Memory B cell (primary cell): ENCODE measurements around the gene MACROD1.

Source experiments
- ATAC-seq: fragments of 150-1000 bp; cut with Tn5 transposase; 2 replicates; pipeline ENCODE4 v1.10.0; 2021; ENCODE audit warnings: low read depth, mild to moderate bottlenecking, moderate library complexity
- DNase-seq, 2 donors: peaks; one replicate each; pipeline ENCODE4 v3.0.0; 2022; ENCODE audit warnings: low spot score in 2 of 2
- H3K27ac Mint-ChIP-seq: one replicate; pipeline ENCODE4 v1.8.0; 2022; ENCODE audit warnings: mild to moderate bottlenecking, moderate library complexity, mixed read lengths
- H3K27me3 Mint-ChIP-seq: one replicate; pipeline ENCODE4 v1.8.0; 2022; ENCODE audit warnings: mixed read lengths
- H3K36me3 Mint-ChIP-seq: one replicate; pipeline ENCODE4 v1.8.0; 2022; ENCODE audit warnings: mild to moderate bottlenecking, mixed read lengths
- H3K4me1 Mint-ChIP-seq: one replicate; pipeline ENCODE4 v1.8.0; 2022; ENCODE audit warnings: mixed read lengths
- H3K4me3 Mint-ChIP-seq: one replicate; pipeline ENCODE4 v1.8.0; 2022; ENCODE audit warnings: mild to moderate bottlenecking, moderate library complexity, mixed read lengths
- H3K9me3 Mint-ChIP-seq: one replicate; pipeline ENCODE4 v1.8.0; 2022; ENCODE audit warnings: mixed read lengths

The MACROD1 gene

GRCh38 chr11:64134963-64135362, 30.9 kb downstream of the MACROD1 start:
- no peak overlapping the region for H3K27ac Mint-ChIP-seq
- DNase-seq (no peak), ATAC-seq (no peak)
- H3K27me3 Mint-ChIP-seq, result peaks cover 10% of the 10 kb centered on the region
- no peaks in the 10 kb centered on the region for H3K36me3 Mint-ChIP-seq
- no peaks in the 10 kb centered on the region for H3K9me3 Mint-ChIP-seq
- no peak overlapping the region for H3K4me3 Mint-ChIP-seq
- H3K4me1 Mint-ChIP-seq, result no peaks in the 10 kb centered on the region

DNA sequence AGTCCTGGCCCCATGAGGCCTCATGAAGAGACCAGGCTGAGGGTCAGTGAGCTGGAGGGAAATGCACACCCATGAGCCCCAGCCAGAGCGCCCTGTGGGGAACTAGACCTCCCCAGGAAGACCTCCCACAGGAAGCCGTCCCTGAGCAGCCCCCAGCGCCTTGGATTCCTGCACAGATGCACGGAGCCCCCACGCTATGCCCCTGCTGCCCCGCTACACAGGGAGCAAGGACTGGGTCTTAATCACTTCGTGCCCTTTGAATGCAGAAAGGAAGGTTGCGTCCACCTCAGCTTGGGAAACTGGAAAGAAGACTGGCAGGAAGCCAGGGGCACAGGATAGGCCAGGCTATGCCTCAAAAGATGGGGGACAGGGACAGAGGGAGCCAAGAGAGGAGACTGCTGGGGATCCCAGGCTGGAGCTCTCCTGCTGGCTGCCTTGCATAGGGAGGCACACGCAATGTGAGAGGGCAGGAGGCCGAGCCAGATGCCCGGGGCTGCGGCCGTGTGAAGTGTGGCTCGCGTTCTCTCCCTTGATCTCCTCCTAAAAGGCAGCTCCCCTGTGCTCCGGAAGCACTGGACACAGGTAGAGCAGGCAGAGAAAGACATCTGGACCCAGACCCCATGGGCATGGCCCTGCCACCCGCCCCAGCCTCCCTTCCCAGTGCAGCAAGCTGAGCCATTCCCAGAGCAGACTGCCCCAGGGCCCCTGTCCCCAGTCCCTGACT, 32.8 kb downstream of the MACROD1 start:
- DNase-seq (no peak), ATAC-seq (no peak)
- H3K4me3 Mint-ChIP-seq, result no peak overlapping the region
- no peaks in the 10 kb centered on the region for H3K36me3 Mint-ChIP-seq
- H3K27me3 Mint-ChIP-seq, result peaks cover 11% of the 10 kb centered on the region
- no peaks in the 10 kb centered on the region for H3K9me3 Mint-ChIP-seq
- no peak overlapping the region for H3K27ac Mint-ChIP-seq
- H3K4me1 Mint-ChIP-seq, result no peaks in the 10 kb centered on the region

DNA sequence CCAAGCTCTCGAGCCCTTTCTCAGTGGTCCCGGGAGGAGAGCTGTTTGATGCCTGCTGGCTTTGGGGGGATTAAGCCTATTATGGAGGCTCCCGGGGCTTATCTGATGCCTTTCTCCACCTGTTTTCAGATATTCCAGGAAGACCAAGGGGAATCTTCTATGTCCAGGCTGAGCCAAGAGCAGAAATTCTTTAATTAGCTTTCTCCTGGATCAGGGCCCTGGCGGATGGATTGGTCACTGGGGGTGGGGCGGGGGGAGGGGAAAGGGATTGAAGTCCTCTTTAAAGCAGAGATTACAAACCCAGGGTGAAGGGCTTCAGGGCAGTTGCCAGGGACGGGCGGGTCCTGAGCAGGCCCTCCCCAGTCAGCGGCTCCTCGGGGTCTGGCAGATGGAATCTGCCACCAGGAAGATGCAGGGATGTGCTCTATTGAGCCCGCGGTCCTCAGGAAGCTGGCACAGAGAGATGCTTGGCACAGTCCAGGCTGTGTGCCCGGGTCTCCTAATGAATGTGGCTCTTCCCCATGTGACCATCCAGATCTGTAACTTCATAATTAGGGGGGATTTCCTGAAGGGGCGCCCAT, 33.6 kb downstream of the MACROD1 start:
- ATAC-seq, result no peak
- DNase-seq, result no peak
- H3K9me3 Mint-ChIP-seq, result no peaks in the 10 kb centered on the region
- H3K4me3 Mint-ChIP-seq, result no peak overlapping the region
- H3K4me1 Mint-ChIP-seq, result no peaks in the 10 kb centered on the region
- H3K36me3 Mint-ChIP-seq, result no peaks in the 10 kb centered on the region
- peaks cover 11% of the 10 kb centered on the region for H3K27me3 Mint-ChIP-seq
- no peak overlapping the region for H3K27ac Mint-ChIP-seq

GRCh38 chr11:64131683-64132190, 34.2 kb downstream of the MACROD1 start:
- no peak for DNase-seq
- H3K27me3 Mint-ChIP-seq, result peaks cover 11% of the 10 kb centered on the region
- no peaks in the 10 kb centered on the region for H3K4me1 Mint-ChIP-seq
- no peak for ATAC-seq
- no peak overlapping the region for H3K27ac Mint-ChIP-seq
- H3K4me3 Mint-ChIP-seq, result no peak overlapping the region
- no peaks in the 10 kb centered on the region for H3K36me3 Mint-ChIP-seq
- no peaks in the 10 kb centered on the region for H3K9me3 Mint-ChIP-seq

GRCh38 chr11:64130618-64131017, 35.3 kb downstream of the MACROD1 start:
- H3K36me3 Mint-ChIP-seq, result no peaks in the 10 kb centered on the region
- DNase-seq, result no peak
- no peak overlapping the region for H3K4me3 Mint-ChIP-seq
- H3K9me3 Mint-ChIP-seq, result no peaks in the 10 kb centered on the region
- ATAC-seq, result no peak
- no peaks in the 10 kb centered on the region for H3K4me1 Mint-ChIP-seq
- no peak overlapping the region for H3K27ac Mint-ChIP-seq
- H3K27me3 Mint-ChIP-seq, result peaks cover 8% of the 10 kb centered on the region

- no peak for DNase-seq
- H3K4me3 Mint-ChIP-seq, result no peak overlapping the region
- H3K27ac Mint-ChIP-seq, result no peak overlapping the region
Measured at GRCh38 chr11:64129403-64129802, 36.5 kb downstream of the MACROD1 start.

GRCh38 chr11:64128255-64129006, 37.5 kb downstream of the MACROD1 start:
- Mint-ChIP-seq H3K27ac (no peak overlapping the region), H3K4me1 (no peaks in the 10 kb centered on the region), H3K4me3 (no peak overlapping the region), H3K36me3 (no peaks in the 10 kb centered on the region), H3K9me3 (no peaks in the 10 kb centered on the region), H3K27me3 (peaks cover 6% of the 10 kb centered on the region)
- DNase-seq (no peak), ATAC-seq (no peak)

More at GRCh38 chr11:64129403-64129802, 36.5 kb downstream of the MACROD1 start:
- Mint-ChIP-seq H3K27me3 (peaks cover 8% of the 10 kb centered on the region), H3K4me1 (no peaks in the 10 kb centered on the region), H3K36me3 (no peaks in the 10 kb centered on the region), H3K9me3 (no peaks in the 10 kb centered on the region)
- no peak for ATAC-seq

DNA sequence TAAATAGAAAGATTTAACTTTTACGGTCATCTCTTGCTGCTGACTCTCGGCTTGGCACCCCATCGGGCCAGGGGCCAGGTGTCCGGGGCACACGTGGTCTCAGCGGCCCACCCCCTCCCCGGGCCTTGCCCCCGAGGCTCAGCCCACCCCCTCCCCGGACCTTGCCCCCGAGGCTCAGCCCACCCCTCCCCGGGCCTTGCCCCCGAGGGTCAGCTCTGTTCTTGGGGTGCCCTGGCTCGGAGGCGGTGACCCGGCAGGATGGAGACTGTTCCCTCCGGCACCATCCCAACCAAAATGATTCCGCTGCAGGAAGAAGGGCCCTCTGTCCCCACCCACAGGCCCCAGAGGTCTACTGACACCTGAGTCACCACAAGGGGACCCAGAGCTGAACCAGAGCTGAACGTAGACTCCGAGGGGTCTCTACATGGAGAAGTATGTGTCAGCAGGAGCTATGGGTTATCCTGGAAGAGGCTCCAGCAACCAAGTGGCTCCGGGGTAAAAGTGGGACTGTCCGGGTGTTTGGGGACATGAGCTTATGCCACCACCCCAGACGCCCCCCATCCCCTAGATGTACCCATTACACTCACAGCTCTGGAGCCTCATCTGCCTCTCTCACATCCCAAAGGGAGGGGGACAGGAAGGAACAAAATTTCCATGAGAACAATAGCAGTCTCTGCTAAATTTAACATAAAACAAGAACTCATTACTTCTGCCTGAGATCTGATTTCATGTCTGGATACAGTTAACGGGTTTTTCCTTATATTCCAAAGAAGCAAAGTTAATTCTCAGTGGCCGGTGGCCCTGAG, 38.4 kb downstream of the MACROD1 start:
- Mint-ChIP-seq H3K36me3 (no peaks in the 10 kb centered on the region), H3K4me3 (no peak overlapping the region), H3K4me1 (no peaks in the 10 kb centered on the region), H3K9me3 (no peaks in the 10 kb centered on the region), H3K27ac (no peak overlapping the region), H3K27me3 (peaks cover 4% of the 10 kb centered on the region)
- no peak for DNase-seq
- ATAC-seq, result no peak

- ATAC-seq, result no peak
- H3K9me3 Mint-ChIP-seq, result no peaks in the 10 kb centered on the region
- H3K4me3 Mint-ChIP-seq, result no peak overlapping the region
- H3K36me3 Mint-ChIP-seq, result no peaks in the 10 kb centered on the region
- H3K27ac Mint-ChIP-seq, result no peak overlapping the region
- H3K27me3 Mint-ChIP-seq, result peaks cover 2% of the 10 kb centered on the region
- no peak for DNase-seq
- H3K4me1 Mint-ChIP-seq, result no peaks in the 10 kb centered on the region
Measured at GRCh38 chr11:64126796-64127195, 39.1 kb downstream of the MACROD1 start.

GRCh38 chr11:64126371-64126770, 39.5 kb downstream of the MACROD1 start:
- DNase-seq, result no peak
- Mint-ChIP-seq H3K36me3 (no peaks in the 10 kb centered on the region), H3K9me3 (no peaks in the 10 kb centered on the region), H3K27ac (no peak overlapping the region), H3K4me3 (no peak overlapping the region), H3K27me3 (peaks cover 2% of the 10 kb centered on the region), H3K4me1 (no peaks in the 10 kb centered on the region)
- no peak for ATAC-seq

DNA sequence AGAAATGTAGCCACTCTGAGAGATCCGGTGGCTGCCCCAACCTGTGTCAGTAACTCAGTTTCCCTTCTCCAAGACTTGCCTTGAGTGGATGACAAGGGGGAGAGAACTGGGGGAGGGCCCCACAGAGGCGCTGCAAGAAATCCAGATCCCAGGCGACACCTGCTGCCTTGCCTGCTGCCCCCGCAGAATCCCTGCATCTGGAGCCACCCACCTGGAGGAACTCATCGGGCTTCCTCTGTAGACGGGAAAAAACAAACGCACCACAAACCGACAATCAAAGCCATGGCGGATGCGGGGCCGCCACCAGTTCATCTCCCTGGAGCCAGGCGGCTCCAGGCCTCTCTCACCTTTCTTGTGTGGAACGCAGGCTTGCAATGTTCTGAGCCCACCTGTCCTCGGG, 40.2 kb downstream of the MACROD1 start:
- H3K27ac Mint-ChIP-seq, result no peak overlapping the region
- H3K4me3 Mint-ChIP-seq, result no peak overlapping the region

GRCh38 chr11:64124147-64124546, 41.8 kb downstream of the MACROD1 start:
- Mint-ChIP-seq H3K36me3 (no peaks in the 10 kb centered on the region), H3K27me3 (peaks cover 2% of the 10 kb centered on the region), H3K27ac (no peak overlapping the region), H3K9me3 (no peaks in the 10 kb centered on the region), H3K4me3 (no peak overlapping the region), H3K4me1 (no peaks in the 10 kb centered on the region)
- DNase-seq, result no peak
- no peak for ATAC-seq

More for the DNA sequence above, 40.2 kb downstream of the MACROD1 start:
- Mint-ChIP-seq H3K9me3 (no peaks in the 10 kb centered on the region), H3K27me3 (peaks cover 2% of the 10 kb centered on the region), H3K36me3 (no peaks in the 10 kb centered on the region), H3K4me1 (no peaks in the 10 kb centered on the region)
- DNase-seq, result no peak
- no peak for ATAC-seq

DNA sequence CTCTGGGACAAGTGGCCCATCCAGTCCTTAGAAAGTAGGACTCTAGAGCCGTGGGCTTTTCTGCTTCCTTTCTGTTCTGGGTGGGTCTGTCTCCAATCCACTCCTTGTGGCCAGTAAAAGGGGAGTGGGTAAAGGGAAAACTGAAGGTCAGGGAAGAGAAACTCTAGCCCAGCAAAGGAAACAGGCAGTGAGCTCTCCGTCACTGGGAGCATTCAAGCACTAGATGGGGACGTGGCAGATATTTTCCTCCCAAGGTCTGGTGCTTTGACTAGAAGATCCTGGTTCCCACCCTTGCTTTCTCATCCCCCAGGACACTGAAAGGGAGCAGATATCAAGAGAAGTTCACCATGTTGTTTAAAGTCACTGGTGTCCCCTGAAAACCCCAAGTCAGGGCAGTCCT, 42.2 kb downstream of the MACROD1 start:
- H3K27me3 Mint-ChIP-seq, result peaks cover 1% of the 10 kb centered on the region
- no peak for DNase-seq
- H3K27ac Mint-ChIP-seq, result no peak overlapping the region
- H3K36me3 Mint-ChIP-seq, result no peaks in the 10 kb centered on the region
- no peaks in the 10 kb centered on the region for H3K9me3 Mint-ChIP-seq
- H3K4me3 Mint-ChIP-seq, result no peak overlapping the region
- H3K4me1 Mint-ChIP-seq, result no peaks in the 10 kb centered on the region
- no peak for ATAC-seq
